CD4-positive, alpha-beta T cell treated with Interleukin-4 for 4 hours (primary cell): Measurements from ENCODE around the gene LKAAEAR1.

Source experiments
- DNase-seq: peaks from one replicate; pipeline ENCODE4 v3.0.0-alpha.2; 2020

The LKAAEAR1 gene

DNA sequence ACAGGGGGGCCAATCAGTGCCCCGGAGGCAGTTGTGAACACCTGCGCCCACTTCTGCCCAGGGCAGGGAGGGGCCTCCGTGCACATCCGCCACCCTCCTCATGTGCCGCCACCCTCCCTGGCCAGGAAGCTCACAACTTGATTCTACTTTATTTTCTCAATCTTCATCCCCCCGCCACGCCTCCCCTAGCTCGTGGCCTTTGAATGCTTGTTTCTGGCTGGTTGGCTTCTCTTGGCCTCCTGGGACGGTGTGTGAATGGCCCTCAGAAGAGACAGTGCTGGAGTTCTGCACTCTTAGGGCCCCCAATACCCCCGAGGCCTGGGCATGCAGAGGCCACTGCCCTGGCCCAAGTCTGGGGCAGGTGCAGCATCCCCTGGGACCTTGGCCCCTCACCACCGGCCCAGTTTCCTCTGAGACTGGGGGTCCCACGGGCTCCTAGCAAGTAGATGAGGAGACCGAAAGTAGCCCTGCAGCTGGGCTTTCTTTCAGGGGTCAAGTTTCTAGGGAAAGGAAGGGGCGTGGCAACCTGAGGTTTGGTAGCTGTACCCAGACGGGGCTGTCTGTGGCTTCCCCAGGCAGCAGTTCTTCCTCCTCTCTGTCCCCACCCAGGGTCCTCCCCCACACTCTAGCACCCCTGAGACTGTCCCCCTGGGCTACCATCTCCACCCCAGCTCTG, 6.2 kb downstream of the LKAAEAR1 start:
- DNase-seq: peak; percentile 63

GRCh38 chr20:64077541-64077875, 6.7 kb downstream of the LKAAEAR1 start:
- no peak for DNase-seq

DNA sequence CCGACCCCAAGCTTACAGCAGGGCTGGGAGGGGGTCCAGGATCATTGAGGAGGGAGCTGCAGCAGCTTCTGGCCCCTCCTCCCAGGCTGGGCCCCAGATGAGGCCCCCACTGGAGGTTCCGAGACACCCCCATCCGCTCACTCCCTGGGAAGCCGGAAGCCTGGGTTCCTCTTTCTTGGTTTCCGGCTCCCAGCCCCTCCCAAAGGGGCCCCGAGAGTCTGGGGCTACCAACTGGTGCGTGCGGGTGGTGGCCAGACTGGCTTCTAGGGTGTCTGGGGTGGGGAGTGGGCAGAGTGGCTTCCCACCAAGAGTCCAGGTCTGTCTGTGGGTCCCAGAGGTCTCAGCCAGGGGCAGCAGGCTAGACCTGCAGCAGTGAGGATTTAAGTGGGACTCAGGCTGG, 7.1 kb downstream of the LKAAEAR1 start:
- peak; percentile 44 for DNase-seq

DNA sequence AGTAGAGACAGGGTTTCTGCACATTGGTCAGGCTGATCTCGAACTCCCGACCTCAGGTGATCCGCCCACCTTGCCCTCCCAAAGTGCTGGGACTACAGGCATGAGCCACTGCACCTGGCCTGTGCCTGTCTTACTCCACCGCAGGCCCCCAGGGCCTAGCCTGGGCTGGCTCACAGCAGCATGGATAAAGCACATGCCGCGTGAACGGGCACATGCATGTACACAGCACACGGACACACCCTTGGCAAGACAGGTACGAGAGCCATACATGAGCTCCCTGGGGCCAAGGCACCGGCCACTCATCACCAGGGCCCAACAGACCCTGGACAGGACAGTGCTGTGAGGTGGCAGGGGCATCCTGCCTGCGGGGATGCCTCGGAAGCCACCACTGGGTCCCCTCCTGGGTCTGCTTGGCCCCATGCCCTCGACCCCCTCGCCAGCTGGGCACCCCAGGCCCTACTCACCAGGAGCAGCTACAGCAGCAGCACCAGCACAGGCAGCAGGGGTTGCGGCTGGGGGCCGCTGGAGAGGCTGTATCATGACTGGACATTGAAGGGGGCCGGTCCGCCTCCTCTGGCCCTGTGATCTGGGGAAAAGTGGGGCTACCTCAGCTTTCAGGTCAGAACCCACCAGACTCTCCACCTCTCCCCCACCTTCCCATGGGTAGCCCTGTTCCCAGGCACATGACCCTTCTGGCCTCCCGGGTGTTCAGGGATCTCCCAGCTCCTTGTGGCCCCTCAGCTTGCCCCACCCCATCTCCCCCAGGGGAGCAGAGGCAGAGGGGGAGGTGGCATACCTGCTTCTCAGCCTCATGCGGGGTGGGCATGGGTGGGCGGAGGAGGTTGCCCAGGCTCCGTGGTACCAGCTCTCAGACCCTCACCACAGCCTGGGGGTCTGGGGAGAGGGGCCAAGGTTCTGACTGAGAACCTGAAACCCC, 7.9 kb downstream of the LKAAEAR1 start:
- DNase-seq: no peak

- DNase-seq: no peak
Observed at GRCh38 chr20:64075556-64075955, 8.6 kb downstream of the LKAAEAR1 start.

- DNase-seq: no peak
Observed at GRCh38 chr20:64074963-64075362, 9.2 kb downstream of the LKAAEAR1 start.

DNA sequence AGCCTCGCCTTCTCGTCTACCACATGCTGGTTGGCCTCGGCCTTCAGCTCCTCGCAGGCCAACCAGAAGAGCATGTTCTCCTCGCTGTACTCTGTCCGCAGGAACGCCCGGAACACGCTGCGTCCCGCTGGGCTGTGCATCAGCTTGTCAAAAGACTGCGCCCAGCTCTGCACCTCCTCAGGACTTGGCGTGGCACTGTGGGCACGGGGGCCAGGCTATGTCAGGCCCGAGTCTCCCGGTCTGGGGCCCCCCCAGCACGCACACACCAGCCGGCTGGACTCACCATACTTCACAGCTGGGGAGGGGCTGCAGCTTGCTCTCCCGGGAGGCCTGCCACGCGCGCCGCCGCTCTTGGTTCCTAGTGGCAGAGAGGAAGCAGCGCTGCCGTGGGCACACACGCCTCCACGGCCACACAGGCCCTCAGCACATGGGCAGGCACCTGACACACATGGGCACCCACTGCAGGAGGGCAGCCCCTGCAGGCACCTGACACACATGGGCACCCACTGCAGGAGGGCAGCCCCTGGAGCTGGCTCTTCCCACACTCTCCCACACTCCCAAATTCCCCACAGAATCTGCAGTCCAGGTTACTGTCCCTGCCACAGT, 9.9 kb downstream of the LKAAEAR1 start:
- DNase-seq: no peak

- DNase-seq: no peak
Observed at GRCh38 chr20:64073476-64074183, 10.6 kb downstream of the LKAAEAR1 start.

- no peak for DNase-seq
Observed at GRCh38 chr20:64072498-64073063, 11.6 kb downstream of the LKAAEAR1 start.

GRCh38 chr20:64071341-64072332, 12.6 kb downstream of the LKAAEAR1 start:
- no peak for DNase-seq

GRCh38 chr20:64070244-64070993, 13.8 kb downstream of the LKAAEAR1 start:
- no peak for DNase-seq

DNA sequence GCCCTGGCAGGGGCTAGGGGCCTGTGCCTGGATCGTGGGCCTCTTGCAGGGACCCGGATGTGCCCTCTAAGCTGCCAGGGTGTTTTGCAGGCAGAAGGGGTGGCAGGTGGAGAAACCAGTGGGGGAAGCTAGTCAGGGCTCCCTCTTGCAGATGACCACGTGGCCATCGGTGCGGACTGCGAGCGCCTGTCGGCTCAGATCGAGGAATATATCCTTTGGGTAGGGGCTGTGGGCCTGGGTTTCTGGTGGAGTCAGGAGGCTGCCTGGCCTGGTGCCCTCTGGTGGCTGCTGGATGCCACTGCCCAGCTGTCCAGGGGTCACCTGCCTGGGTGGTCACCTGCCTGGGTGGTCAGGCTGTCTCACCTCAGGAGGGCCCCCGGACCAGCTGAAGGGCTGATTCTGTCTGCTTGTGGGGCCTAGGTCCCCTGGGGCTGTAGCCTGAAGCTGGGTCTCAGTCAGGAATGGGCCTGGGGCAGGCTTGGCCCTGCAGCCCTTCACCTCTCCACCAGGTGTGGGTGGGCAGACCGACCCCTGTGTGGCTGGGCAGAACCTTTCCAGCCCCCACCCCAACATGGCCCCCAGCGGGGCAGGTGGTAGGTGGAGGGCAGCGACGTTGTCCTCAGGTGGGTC, 14.5 kb downstream of the LKAAEAR1 start:
- DNase-seq: no peak

DNA sequence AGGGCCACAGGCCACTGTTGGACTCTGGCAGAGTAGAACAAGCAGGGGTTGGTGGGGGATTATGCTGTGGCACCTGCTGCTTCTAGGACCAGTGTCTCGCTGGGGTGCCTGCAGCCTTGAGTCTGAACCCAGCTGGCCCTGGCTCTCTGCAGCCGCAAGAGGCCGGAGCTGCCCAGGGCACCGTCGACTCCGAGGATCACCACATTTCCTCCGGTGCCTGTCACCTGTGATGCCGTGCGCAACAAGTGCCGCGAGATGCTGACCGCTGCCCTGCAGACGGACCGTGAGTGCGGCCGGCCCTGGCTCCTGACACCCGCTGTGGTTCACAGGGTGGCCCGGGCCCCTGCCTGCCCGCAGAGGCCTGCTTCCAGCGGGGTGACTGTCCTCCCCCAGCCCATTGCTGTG, 15.0 kb downstream of the LKAAEAR1 start:
- no peak for DNase-seq

- no peak for DNase-seq
Observed at GRCh38 chr20:64068386-64069208, 15.6 kb downstream of the LKAAEAR1 start.

- no peak for DNase-seq
Observed at GRCh38 chr20:64067733-64068307, 16.4 kb downstream of the LKAAEAR1 start.

GRCh38 chr20:64067005-64067632, 17.1 kb downstream of the LKAAEAR1 start:
- DNase-seq: no peak

DNA sequence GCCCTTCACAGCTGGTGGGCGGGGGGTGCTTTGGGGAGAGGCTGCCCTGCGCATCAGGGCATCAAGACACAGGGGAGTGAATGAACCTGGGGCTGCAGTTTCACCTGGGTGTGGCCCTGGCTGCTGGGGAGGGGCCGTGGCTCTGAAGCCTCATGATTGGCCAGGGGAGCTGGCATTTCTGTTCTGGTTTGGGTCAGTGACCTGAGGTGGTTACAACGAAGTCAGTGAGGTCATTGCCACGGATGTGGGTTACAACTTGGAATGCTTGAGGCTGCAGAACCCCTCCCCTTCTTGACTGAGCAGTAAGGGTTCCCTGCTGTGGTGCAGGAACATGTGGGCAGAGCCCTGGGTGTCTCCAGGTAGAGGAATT, 18.2 kb downstream of the LKAAEAR1 start:
- peak; percentile 73 for DNase-seq
